Upper lobe of right lung (tissue), 1 donor: ENCODE measurements around the gene PITHD1. TPM values are rescaled to one million over a fixed set of nuclear protein-coding genes. Genes with fewer than 3 reads are reported as not detected.
A peak's percentile ranks its signal among the peaks of the same experiment; 100 is the strongest.

Experiments
- ATAC-seq: fragments of 200-7000 bp; cut with Tn5 transposase; one replicate; pipeline ENCODE4 v1.9.1; 2020; ENCODE audit warnings: mild to moderate bottlenecking, moderate library complexity
- DNase-seq: peaks from one replicate; pipeline ENCODE4 v3.0.0-alpha.2; 2020
- H3K27ac ChIP-seq: fragments of 200-600 bp; one replicate; pipeline ENCODE4 v1.8.0; 2022
- H3K27me3 ChIP-seq: fragments of 200-600 bp; one replicate; pipeline ENCODE4 v1.8.0; 2022; ENCODE audit warnings: mild to moderate bottlenecking
- H3K36me3 ChIP-seq: fragments of 200-600 bp; one replicate; pipeline ENCODE4 v1.8.0; 2022
- H3K4me1 ChIP-seq: fragments of 200-600 bp; one replicate; pipeline ENCODE4 v1.8.0; 2022
- H3K4me3 ChIP-seq: fragments of 200-600 bp; one replicate; pipeline ENCODE4 v1.8.0; 2022; ENCODE audit warnings: mild to moderate bottlenecking
- H3K9me3 ChIP-seq: fragments of 200-600 bp; one replicate; pipeline ENCODE4 v1.8.0; 2022
- intact Hi-C: fragments of 100-400 bp; cut with DNase I; formaldehyde crosslinking; loops from one replicate; pipeline ENCODE4 v1.11.0; 2022
- total RNA-seq: library from RNA; stranded (reverse); fragmentation: NEBNext Ultra II Directional; extraction: Animal tissue kit (Norgen Biotek cat#: 25700); gene quantifications from one replicate; pipeline ENCODE4 v1.2.1, GENCODE V29; 2021
- TF ChIP-seq, protein P1 (sequence below): fragments of 200-600 bp; IDR thresholded peaks from one replicate; pipeline ENCODE4 v1.8.0; 2022; ENCODE audit warnings: antibody characterized with exemption
- donor health status: DM: no; HTN: yes; CAD: no; lungs with severe emphysema.

The PITHD1 gene
- total RNA-seq, 1 donor from 2014 or later, result 46.5 TPM

DNA sequence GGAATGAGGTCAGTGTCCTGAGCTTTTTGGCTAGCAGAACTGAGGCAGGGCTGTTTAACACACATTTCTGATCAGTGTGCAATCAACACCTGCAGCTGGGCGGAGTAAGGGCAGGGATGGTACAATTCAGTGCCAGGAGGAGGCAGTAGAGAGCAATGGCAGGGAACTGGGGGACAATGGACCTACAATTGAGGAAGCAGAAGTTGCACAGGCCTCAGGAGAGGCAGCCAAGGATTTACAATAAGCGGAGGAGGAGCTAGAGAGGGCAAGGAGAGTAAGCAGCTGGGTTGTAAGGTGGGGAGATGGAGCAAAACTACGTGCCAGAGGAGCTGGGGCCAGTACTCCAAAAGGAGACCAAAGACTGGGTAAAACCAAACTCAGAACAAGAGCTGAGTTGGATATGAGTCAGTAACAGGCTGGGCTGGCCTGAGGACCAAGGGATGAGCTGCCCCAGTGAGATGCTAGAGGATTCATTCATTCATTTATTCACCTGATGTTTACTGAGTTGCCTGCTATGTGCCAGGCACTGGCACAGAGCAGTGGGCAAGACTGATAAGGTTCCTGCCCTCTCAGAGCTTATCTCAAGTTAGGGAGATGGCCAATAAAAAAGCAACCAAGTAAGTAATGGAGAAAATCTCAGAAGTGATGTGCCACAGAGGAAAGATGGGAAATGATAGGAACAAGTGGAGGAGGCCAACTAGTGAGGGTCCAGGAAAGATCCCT is 32.8 kb downstream of the PITHD1 start:
- no peak overlapping the region for H3K27ac ChIP-seq
- H3K4me3 ChIP-seq, result no peak overlapping the region
- H3K9me3 ChIP-seq, result no peaks in the 10 kb centered on the region
- intact Hi-C loops, result no loop called here
- TF ChIP-seq, protein P1, sequence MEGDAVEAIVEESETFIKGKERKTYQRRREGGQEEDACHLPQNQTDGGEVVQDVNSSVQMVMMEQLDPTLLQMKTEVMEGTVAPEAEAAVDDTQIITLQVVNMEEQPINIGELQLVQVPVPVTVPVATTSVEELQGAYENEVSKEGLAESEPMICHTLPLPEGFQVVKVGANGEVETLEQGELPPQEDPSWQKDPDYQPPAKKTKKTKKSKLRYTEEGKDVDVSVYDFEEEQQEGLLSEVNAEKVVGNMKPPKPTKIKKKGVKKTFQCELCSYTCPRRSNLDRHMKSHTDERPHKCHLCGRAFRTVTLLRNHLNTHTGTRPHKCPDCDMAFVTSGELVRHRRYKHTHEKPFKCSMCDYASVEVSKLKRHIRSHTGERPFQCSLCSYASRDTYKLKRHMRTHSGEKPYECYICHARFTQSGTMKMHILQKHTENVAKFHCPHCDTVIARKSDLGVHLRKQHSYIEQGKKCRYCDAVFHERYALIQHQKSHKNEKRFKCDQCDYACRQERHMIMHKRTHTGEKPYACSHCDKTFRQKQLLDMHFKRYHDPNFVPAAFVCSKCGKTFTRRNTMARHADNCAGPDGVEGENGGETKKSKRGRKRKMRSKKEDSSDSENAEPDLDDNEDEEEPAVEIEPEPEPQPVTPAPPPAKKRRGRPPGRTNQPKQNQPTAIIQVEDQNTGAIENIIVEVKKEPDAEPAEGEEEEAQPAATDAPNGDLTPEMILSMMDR, result peak; percentile 63
- H3K4me1 ChIP-seq, result peaks cover 10% of the 10 kb centered on the region
- ATAC-seq (peak; percentile 92), DNase-seq (no peak)
- H3K27me3 ChIP-seq, result no peaks in the 10 kb centered on the region
- H3K36me3 ChIP-seq, result peaks cover 57% of the 10 kb centered on the region

DNA sequence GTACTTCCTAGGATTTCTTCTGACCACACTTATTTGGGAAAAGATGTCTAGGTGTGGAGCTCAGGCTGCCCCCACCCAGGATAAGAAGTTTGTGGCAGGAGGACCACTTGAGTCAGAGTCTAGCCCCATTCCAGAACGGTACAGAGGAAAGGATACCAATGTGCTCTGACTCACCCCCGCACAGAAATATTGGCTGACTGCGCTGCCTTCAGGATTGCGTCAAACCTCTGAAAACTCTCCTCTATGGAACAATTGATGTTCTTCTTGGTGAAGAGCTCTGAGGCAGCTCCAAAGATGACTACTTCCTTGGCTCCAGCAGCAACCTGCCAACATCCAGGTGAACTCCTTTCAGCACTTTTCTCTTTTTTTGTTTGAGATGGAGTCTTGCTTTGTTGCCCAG is 35.8 kb downstream of the PITHD1 start:
- TF ChIP-seq, protein P1, result no peak
- no peaks in the 10 kb centered on the region for H3K27me3 ChIP-seq
- no peak overlapping the region for H3K27ac ChIP-seq
- H3K36me3 ChIP-seq, result peaks cover 68% of the 10 kb centered on the region
- intact Hi-C loops, result no loop called here
- H3K9me3 ChIP-seq, result no peaks in the 10 kb centered on the region
- peaks cover 10% of the 10 kb centered on the region for H3K4me1 ChIP-seq
- ATAC-seq (no peak), DNase-seq (no peak)
- no peak overlapping the region for H3K4me3 ChIP-seq

DNA sequence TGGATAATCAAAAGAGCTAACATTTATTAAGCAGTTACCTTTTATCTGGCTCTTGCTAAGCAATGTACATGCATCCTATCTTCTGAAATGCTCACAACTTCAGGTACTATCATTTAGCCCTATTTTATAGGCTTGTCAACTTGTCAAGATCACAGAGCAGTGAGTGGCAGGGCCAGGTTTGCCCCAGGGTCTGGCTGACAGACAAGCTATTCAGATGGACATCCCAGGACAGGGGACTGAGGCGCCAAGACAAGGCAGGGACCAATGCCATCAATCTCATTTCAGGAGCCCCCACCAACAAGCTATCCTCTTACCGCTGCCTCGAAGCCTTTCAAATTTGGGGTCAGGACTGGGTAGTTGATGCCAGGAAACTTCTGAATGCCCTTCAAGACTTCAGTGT is 38.1 kb downstream of the PITHD1 start:
- H3K36me3 ChIP-seq, result peaks cover 83% of the 10 kb centered on the region
- no peaks in the 10 kb centered on the region for H3K9me3 ChIP-seq
- no peak overlapping the region for H3K27ac ChIP-seq
- H3K4me1 ChIP-seq, result no peaks in the 10 kb centered on the region
- intact Hi-C loops, result no loop called here
- no peak for ATAC-seq
- TF ChIP-seq, protein P1, result no peak
- no peak overlapping the region for H3K4me3 ChIP-seq
- DNase-seq, result no peak
- H3K27me3 ChIP-seq, result no peaks in the 10 kb centered on the region

DNA sequence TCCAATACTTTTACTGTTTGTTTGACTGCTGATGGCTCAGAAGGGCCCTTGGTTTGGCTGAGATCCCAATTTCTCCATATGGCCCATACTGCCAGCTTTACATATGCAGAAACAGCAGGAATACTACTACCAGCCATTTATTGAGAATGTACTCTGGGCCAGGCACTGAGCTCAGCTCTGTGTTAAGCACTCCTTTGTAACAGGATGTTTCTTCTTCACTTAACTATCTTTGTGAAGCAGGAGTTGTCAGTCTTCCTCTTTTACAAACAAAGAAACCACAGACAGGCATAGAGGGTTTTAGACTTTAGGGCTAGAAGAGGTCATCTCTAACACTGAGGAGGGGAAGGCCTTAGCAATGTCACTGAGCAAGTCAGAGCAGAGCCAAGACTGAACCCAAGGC is 38.7 kb downstream of the PITHD1 start:
- intact Hi-C loops, result no loop called here
- DNase-seq, result no peak
- Histone ChIP-seq H3K36me3 (peaks cover 78% of the 10 kb centered on the region), H3K9me3 (no peaks in the 10 kb centered on the region), H3K27ac (no peak overlapping the region), H3K4me1 (no peaks in the 10 kb centered on the region), H3K4me3 (no peak overlapping the region), H3K27me3 (no peaks in the 10 kb centered on the region)
- TF ChIP-seq, protein P1, result no peak
- ATAC-seq, result no peak

DNA sequence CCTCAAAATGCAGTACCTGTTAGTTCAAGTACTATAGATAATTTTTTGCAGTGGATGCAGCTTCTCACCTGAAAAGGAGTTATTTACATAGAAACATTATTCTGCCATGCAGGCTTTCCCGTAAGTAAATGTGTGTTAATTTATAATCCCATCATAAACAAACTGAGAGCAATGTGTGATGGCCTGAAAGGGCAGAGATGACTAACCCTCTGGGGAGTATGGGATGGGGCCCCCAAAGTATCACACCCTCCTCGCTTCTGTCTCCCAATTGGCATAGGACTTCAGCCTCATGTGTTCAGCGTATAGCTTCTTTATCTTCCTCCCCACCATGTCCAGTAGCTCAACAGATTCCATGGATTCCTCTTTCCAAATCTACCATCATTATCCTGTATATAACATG is 39.4 kb downstream of the PITHD1 start:
- TF ChIP-seq, protein P1, result no peak
- Histone ChIP-seq H3K27ac (no peak overlapping the region), H3K4me3 (no peak overlapping the region), H3K4me1 (no peaks in the 10 kb centered on the region), H3K36me3 (peaks cover 71% of the 10 kb centered on the region), H3K9me3 (no peaks in the 10 kb centered on the region), H3K27me3 (no peaks in the 10 kb centered on the region)
- intact Hi-C loops, result no loop called here
- ATAC-seq (no peak), DNase-seq (no peak)

DNA sequence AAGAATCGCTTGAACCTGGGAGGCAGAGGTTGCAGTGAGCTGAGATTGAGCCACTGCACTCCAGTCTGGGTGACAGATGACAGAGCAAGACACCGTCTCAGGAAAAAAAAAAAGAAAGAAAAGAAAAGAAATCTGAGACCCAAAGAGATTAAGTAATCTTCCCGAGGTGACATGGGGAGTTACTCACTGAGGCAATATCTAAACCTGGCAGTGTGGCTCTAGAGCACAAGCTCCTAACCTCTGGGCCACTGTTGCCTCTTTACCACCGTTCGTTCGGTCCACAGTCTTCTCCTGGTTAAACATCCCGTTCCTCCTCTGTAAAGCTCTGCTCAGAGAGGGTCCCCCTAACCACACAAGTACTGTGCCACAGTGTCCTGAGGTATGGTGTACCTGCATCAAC is 45.5 kb downstream of the PITHD1 start:
- no peak for ATAC-seq
- no peak overlapping the region for H3K4me3 ChIP-seq

More for the DNA sequence above, 45.5 kb downstream of the PITHD1 start:
- Histone ChIP-seq H3K27me3 (no peaks in the 10 kb centered on the region), H3K9me3 (no peaks in the 10 kb centered on the region), H3K27ac (no peak overlapping the region), H3K4me1 (peaks cover 11% of the 10 kb centered on the region), H3K36me3 (peaks cover 16% of the 10 kb centered on the region)
- no peak for DNase-seq
- intact Hi-C loops, result no loop called here
- TF ChIP-seq, protein P1, result no peak
